ENCODE data around the gene UBE2H.

Gene UBE2H

GRCh38 chr7:129793506-129794310, 159.1 kb downstream of the UBE2H start:
- no peak for TF ChIP-seq CTCF (conservative IDR thresholded peaks at IDR 0.05)
- no peak overlapping the region for H3K27ac ChIP-seq

- H3K27ac ChIP-seq, result no peak overlapping the region
- no peak for TF ChIP-seq CTCF (conservative IDR thresholded peaks at IDR 0.05)
Observed at GRCh38 chr7:129792721-129793120, 160.0 kb downstream of the UBE2H start.

DNA sequence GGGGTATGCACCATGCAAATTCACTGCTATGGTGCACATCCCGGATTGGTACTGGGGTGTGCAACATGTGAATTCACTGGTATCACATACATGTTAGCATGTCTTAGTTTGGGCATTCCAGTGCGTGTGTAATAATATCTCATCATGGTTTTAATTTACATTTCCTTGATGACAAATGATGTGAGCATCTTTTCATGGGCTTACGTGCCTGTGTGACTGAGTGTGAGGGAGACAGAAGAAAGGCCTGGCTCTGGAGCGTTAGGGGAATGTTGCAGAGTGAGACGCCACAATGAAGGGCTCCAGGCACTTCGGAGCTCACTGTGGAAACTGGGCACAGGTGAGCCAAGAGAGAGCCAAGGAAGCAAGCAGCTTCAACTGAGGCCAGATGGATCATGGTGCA, 162.6 kb downstream of the UBE2H start:
- H3K27ac ChIP-seq, result no peak overlapping the region
- no peak for TF ChIP-seq CTCF (conservative IDR thresholded peaks at IDR 0.05)

- TF ChIP-seq CTCF (conservative IDR thresholded peaks at IDR 0.05), result no peak
- no peak overlapping the region for H3K27ac ChIP-seq
Observed at GRCh38 chr7:129789652-129790051, 163.1 kb downstream of the UBE2H start.

GRCh38 chr7:129789000-129789399, 163.8 kb downstream of the UBE2H start:
- no peak for TF ChIP-seq CTCF (conservative IDR thresholded peaks at IDR 0.05)
- no peak overlapping the region for H3K27ac ChIP-seq

- no peak for TF ChIP-seq CTCF (conservative IDR thresholded peaks at IDR 0.05)
- no peak overlapping the region for H3K27ac ChIP-seq
Observed at GRCh38 chr7:129786825-129787563, 165.8 kb downstream of the UBE2H start.

GRCh38 chr7:129785685-129786514, 166.9 kb downstream of the UBE2H start:
- H3K27ac ChIP-seq, result no peak overlapping the region
- no peak for TF ChIP-seq CTCF (conservative IDR thresholded peaks at IDR 0.05)

All from VCaP (cell line).